ENCODE results near the gene MT3. TPM values are rescaled to one million over a fixed set of nuclear protein-coding genes. Genes with fewer than 3 reads are reported as not detected.

MT3 gene
- total and polyA plus RNA-seq, 2 of the 8 experiments (the other 6 are each of a cell fraction or from before 2014, with no cell fraction given) = 0.17 TPM; not detected in 1

- TF ChIP-seq NANOG (IDR thresholded peaks at IDR 0.05; ENCODE audit: insufficient read depth, low read depth, low read length, poor library complexity, severe bottlenecking) (no peak), ATF2 (IDR thresholded peaks at IDR 0.05; ENCODE audit: low read length) (no peak), KDM1A (IDR thresholded peaks at IDR 0.05; ENCODE audit: borderline replicate concordance, low read length) (no peak), YY1 (IDR thresholded peaks at IDR 0.05; ENCODE audit: low read depth, low read length) (no peak), SRF (IDR thresholded peaks at IDR 0.05; ENCODE audit: low read depth, low read length) (no peak), TAF7 (optimal IDR thresholded peaks at IDR 0.05; ENCODE audit: borderline replicate concordance, low read depth, low read length) (no peak), TBP (IDR thresholded peaks at IDR 0.05; ENCODE audit: low read depth, low read length) (no peak)
These were observed 49.7 kb downstream of the MT3 start (continued) for GRCh38 chr16:56639045-56639444.

Data from H1 (cell line).